ENCODE data around the gene CATSPERE.
"Not testable (repeated sequence)": the region's sequence is repeated elsewhere in the genome, so short reads cannot be mapped to it uniquely, and the experiment has no call there.

The CATSPERE gene

GRCh38 chr1:244578205-244578604, 117.1 kb downstream of the CATSPERE start:
- H3K27me3 Mint-ChIP-seq; H3K36me3 Mint-ChIP-seq (ENCODE audit: insufficient read depth); H3K4me1 Mint-ChIP-seq; ATAC-seq (replicated peaks; ENCODE audit: extremely low read depth, poor library complexity, severe bottlenecking); DNase-seq (ENCODE audit: low spot score in 2 of 2); H3K4me3 Mint-ChIP-seq; H3K27ac Mint-ChIP-seq (ENCODE audit: low read depth): not testable (repeated sequence)
- H3K9me3 Mint-ChIP-seq, result peaks cover 16% of the 10 kb centered on the region

GRCh38 chr1:244583358-244583982, 122.4 kb downstream of the CATSPERE start:
- no peak for ATAC-seq (replicated peaks; ENCODE audit: extremely low read depth, poor library complexity, severe bottlenecking)

GRCh38 chr1:244585867-244586266, 124.8 kb downstream of the CATSPERE start:
- ATAC-seq (replicated peaks; ENCODE audit: extremely low read depth, poor library complexity, severe bottlenecking) (no peak), DNase-seq (ENCODE audit: low spot score in 2 of 2) (no peak)
- Mint-ChIP-seq H3K4me1 (no peaks in the 10 kb centered on the region), H3K36me3 (ENCODE audit: insufficient read depth) (no peaks in the 10 kb centered on the region), H3K4me3 (no peak overlapping the region), H3K27ac (ENCODE audit: low read depth) (no peak overlapping the region), H3K27me3 (peaks cover 13% of the 10 kb centered on the region), H3K9me3 (no peaks in the 10 kb centered on the region)

More at GRCh38 chr1:244583358-244583982, 122.4 kb downstream of the CATSPERE start:
- H3K4me1 Mint-ChIP-seq, result no peaks in the 10 kb centered on the region
- H3K27me3 Mint-ChIP-seq, result peaks cover 13% of the 10 kb centered on the region
- no peaks in the 10 kb centered on the region for H3K36me3 Mint-ChIP-seq (ENCODE audit: insufficient read depth)
- no peak for DNase-seq (ENCODE audit: low spot score in 2 of 2)
- H3K27ac Mint-ChIP-seq (ENCODE audit: low read depth), result no peak overlapping the region
- peaks cover 4% of the 10 kb centered on the region for H3K9me3 Mint-ChIP-seq
- no peak overlapping the region for H3K4me3 Mint-ChIP-seq

GRCh38 chr1:244590670-244591069, 129.6 kb downstream of the CATSPERE start:
- no peak overlapping the region for H3K27ac Mint-ChIP-seq (ENCODE audit: low read depth)
- ATAC-seq (replicated peaks; ENCODE audit: extremely low read depth, poor library complexity, severe bottlenecking) (no peak), DNase-seq (ENCODE audit: low spot score in 2 of 2) (no peak)
- H3K36me3 Mint-ChIP-seq (ENCODE audit: insufficient read depth), result no peaks in the 10 kb centered on the region
- no peaks in the 10 kb centered on the region for H3K4me1 Mint-ChIP-seq
- no peaks in the 10 kb centered on the region for H3K9me3 Mint-ChIP-seq
- peaks cover under 1% of the 10 kb centered on the region for H3K27me3 Mint-ChIP-seq
- H3K4me3 Mint-ChIP-seq, result no peak overlapping the region

GRCh38 chr1:244598611-244599010, 137.5 kb downstream of the CATSPERE start:
- no peak overlapping the region for H3K4me3 Mint-ChIP-seq
- no peaks in the 10 kb centered on the region for H3K36me3 Mint-ChIP-seq (ENCODE audit: insufficient read depth)
- no peak for DNase-seq (ENCODE audit: low spot score in 2 of 2)
- no peak for ATAC-seq (replicated peaks; ENCODE audit: extremely low read depth, poor library complexity, severe bottlenecking)
- no peaks in the 10 kb centered on the region for H3K9me3 Mint-ChIP-seq
- peaks cover 18% of the 10 kb centered on the region for H3K27me3 Mint-ChIP-seq
- H3K4me1 Mint-ChIP-seq, result peaks cover 5% of the 10 kb centered on the region
- H3K27ac Mint-ChIP-seq (ENCODE audit: low read depth), result no peak overlapping the region

GRCh38 chr1:244599937-244600350, 138.9 kb downstream of the CATSPERE start:
- peak overlapping the region; percentile 84 for H3K27ac Mint-ChIP-seq (ENCODE audit: low read depth)

GRCh38 chr1:244601336-244601735, 140.3 kb downstream of the CATSPERE start:
- H3K27ac Mint-ChIP-seq (ENCODE audit: low read depth), result peak overlapping the region; percentile 14
- H3K4me1 Mint-ChIP-seq, result peaks cover 5% of the 10 kb centered on the region
- DNase-seq (ENCODE audit: low spot score in 2 of 2) (no peak), ATAC-seq (replicated peaks; ENCODE audit: extremely low read depth, poor library complexity, severe bottlenecking) (no peak)
- H3K9me3 Mint-ChIP-seq, result no peaks in the 10 kb centered on the region
- peaks cover 18% of the 10 kb centered on the region for H3K27me3 Mint-ChIP-seq
- H3K4me3 Mint-ChIP-seq, result no peak overlapping the region
- H3K36me3 Mint-ChIP-seq (ENCODE audit: insufficient read depth), result no peaks in the 10 kb centered on the region

More at GRCh38 chr1:244599937-244600350, 138.9 kb downstream of the CATSPERE start:
- H3K9me3 Mint-ChIP-seq, result no peaks in the 10 kb centered on the region
- H3K4me3 Mint-ChIP-seq, result peak overlapping the region; percentile 33
- no peaks in the 10 kb centered on the region for H3K36me3 Mint-ChIP-seq (ENCODE audit: insufficient read depth)
- DNase-seq (ENCODE audit: low spot score in 2 of 2), result no peak
- peaks cover 18% of the 10 kb centered on the region for H3K27me3 Mint-ChIP-seq
- peaks cover 5% of the 10 kb centered on the region for H3K4me1 Mint-ChIP-seq
- ATAC-seq (replicated peaks; ENCODE audit: extremely low read depth, poor library complexity, severe bottlenecking), result peak; percentile 78

GRCh38 chr1:244603498-244603897, 142.4 kb downstream of the CATSPERE start:
- ATAC-seq (replicated peaks; ENCODE audit: extremely low read depth, poor library complexity, severe bottlenecking), result no peak
- H3K27ac Mint-ChIP-seq (ENCODE audit: low read depth), result no peak overlapping the region
- peaks cover 5% of the 10 kb centered on the region for H3K4me1 Mint-ChIP-seq
- peaks cover 18% of the 10 kb centered on the region for H3K27me3 Mint-ChIP-seq
- no peaks in the 10 kb centered on the region for H3K36me3 Mint-ChIP-seq (ENCODE audit: insufficient read depth)
- DNase-seq (ENCODE audit: low spot score in 2 of 2), result no peak
- no peak overlapping the region for H3K4me3 Mint-ChIP-seq
- no peaks in the 10 kb centered on the region for H3K9me3 Mint-ChIP-seq

GRCh38 chr1:244605835-244606370, 144.8 kb downstream of the CATSPERE start:
- peaks cover 17% of the 10 kb centered on the region for H3K27me3 Mint-ChIP-seq
- no peaks in the 10 kb centered on the region for H3K36me3 Mint-ChIP-seq (ENCODE audit: insufficient read depth)
- no peak for ATAC-seq (replicated peaks; ENCODE audit: extremely low read depth, poor library complexity, severe bottlenecking)
- no peak overlapping the region for H3K4me3 Mint-ChIP-seq
- no peak for DNase-seq (ENCODE audit: low spot score in 2 of 2)
- no peaks in the 10 kb centered on the region for H3K9me3 Mint-ChIP-seq
- no peaks in the 10 kb centered on the region for H3K4me1 Mint-ChIP-seq
- no peak overlapping the region for H3K27ac Mint-ChIP-seq (ENCODE audit: low read depth)

- H3K36me3 Mint-ChIP-seq (ENCODE audit: insufficient read depth), result no peaks in the 10 kb centered on the region
- DNase-seq (ENCODE audit: low spot score in 2 of 2) (no peak), ATAC-seq (replicated peaks; ENCODE audit: extremely low read depth, poor library complexity, severe bottlenecking) (no peak)
- H3K27me3 Mint-ChIP-seq, result no peaks in the 10 kb centered on the region
- no peak overlapping the region for H3K27ac Mint-ChIP-seq (ENCODE audit: low read depth)
- no peaks in the 10 kb centered on the region for H3K4me1 Mint-ChIP-seq
- no peak overlapping the region for H3K4me3 Mint-ChIP-seq
- H3K9me3 Mint-ChIP-seq, result no peaks in the 10 kb centered on the region
Observed at GRCh38 chr1:244614113-244614836, 153.2 kb downstream of the CATSPERE start.

GRCh38 chr1:244614879-244615278, 153.8 kb downstream of the CATSPERE start:
- Mint-ChIP-seq H3K36me3 (ENCODE audit: insufficient read depth) (no peaks in the 10 kb centered on the region), H3K27ac (ENCODE audit: low read depth) (no peak overlapping the region), H3K4me1 (no peaks in the 10 kb centered on the region), H3K9me3 (no peaks in the 10 kb centered on the region), H3K27me3 (no peaks in the 10 kb centered on the region), H3K4me3 (no peak overlapping the region)
- ATAC-seq (replicated peaks; ENCODE audit: extremely low read depth, poor library complexity, severe bottlenecking), result no peak
- DNase-seq (ENCODE audit: low spot score in 2 of 2), result no peak

- Mint-ChIP-seq H3K9me3 (no peaks in the 10 kb centered on the region), H3K4me3 (no peak overlapping the region), H3K4me1 (no peaks in the 10 kb centered on the region), H3K36me3 (ENCODE audit: insufficient read depth) (no peaks in the 10 kb centered on the region), H3K27me3 (no peaks in the 10 kb centered on the region), H3K27ac (ENCODE audit: low read depth) (no peak overlapping the region)
- DNase-seq (ENCODE audit: low spot score in 2 of 2) (no peak), ATAC-seq (replicated peaks; ENCODE audit: extremely low read depth, poor library complexity, severe bottlenecking) (no peak)
Observed at GRCh38 chr1:244615301-244615700, 154.2 kb downstream of the CATSPERE start.

GRCh38 chr1:244626709-244627108, 165.6 kb downstream of the CATSPERE start:
- Mint-ChIP-seq H3K9me3 (no peaks in the 10 kb centered on the region), H3K4me3 (no peak overlapping the region), H3K27ac (ENCODE audit: low read depth) (no peak overlapping the region), H3K27me3 (peaks cover 18% of the 10 kb centered on the region), H3K4me1 (peaks cover 5% of the 10 kb centered on the region), H3K36me3 (ENCODE audit: insufficient read depth) (no peaks in the 10 kb centered on the region)
- ATAC-seq (replicated peaks; ENCODE audit: extremely low read depth, poor library complexity, severe bottlenecking) (no peak), DNase-seq (ENCODE audit: low spot score in 2 of 2) (no peak)
